NB4 (cell line): ENCODE data around the gene ZNF516.
"Not testable (repeated sequence)": the region's sequence is repeated elsewhere in the genome, so short reads cannot be mapped to it uniquely, and the experiment has no call there.

Experiments used
- DNase-seq: peaks from one replicate; pipeline ENCODE4 v3.0.0; 2010; ENCODE audit warnings: low read depth
- H3K4me3 ChIP-seq: one replicate; pipeline ENCODE4 v1.5.1; 2011; ENCODE audit warnings: mild to moderate bottlenecking, low read depth, low read length, moderate library complexity
- MYC ChIP-seq: IDR thresholded peaks from 2 replicates; pipeline ENCODE4 v1.6.1; 2011; ENCODE audit warnings: low read depth, low read length
- POLR2A ChIP-seq: IDR thresholded peaks from 2 replicates; pipeline ENCODE4 v1.6.1; 2011; ENCODE audit warnings: mild to moderate bottlenecking; ENCODE audit not compliant: insufficient read length; ENCODE audit errors: extremely low read depth
- TF ChIP-seq, protein P1 (sequence below): IDR thresholded peaks from one replicate; pipeline ENCODE4 v1.5.1; 2012; ENCODE audit warnings: low read depth, low read length
- TF ChIP-seq, protein P2 (sequence below): IDR thresholded peaks from 2 replicates; pipeline ENCODE4 v1.6.1; 2011; ENCODE audit warnings: low read depth, low read length

Gene ZNF516

DNA sequence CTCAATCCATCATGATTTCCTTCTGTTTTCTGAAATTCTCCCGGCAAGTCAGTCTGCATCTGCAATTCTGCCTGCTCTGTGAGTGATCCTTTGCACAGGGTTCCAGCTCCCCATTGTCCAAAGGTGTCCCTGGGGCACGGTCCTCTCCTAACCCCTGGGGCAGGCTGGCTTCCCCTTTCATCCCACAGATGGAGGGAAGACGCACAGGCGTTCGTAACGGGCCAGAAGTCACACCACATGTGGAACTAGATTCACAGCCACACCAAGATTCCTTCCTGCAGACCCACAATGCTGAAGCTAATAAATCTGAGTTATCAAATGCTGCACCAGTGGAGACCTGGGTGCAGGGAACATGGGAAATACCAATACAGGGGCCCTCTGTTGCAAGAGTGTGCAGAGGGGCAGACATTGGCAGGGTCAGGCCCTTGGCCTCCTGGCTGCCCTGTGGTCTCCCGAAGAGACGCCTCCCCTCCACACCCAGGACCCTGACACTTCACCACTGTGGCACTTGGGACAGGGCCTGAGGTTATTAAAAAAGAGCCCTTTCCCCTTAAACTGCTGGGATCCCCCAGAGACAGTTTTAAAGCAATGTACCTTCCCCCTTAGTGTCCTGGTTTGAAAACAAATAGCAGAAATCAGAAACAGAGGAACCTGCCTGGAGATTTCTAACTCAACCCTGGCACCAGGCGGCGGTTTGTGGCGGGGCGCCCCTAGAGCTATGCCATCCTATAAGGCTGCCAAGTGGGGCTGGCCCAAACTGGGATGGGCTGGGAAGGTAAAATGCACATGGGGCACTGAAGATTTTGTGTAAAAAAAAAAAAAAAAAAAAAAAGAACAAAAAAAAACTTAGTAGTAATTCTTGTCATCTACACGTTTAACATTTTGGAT lies 15.4 kb downstream of the ZNF516 start:
- TF ChIP-seq, protein P1, sequence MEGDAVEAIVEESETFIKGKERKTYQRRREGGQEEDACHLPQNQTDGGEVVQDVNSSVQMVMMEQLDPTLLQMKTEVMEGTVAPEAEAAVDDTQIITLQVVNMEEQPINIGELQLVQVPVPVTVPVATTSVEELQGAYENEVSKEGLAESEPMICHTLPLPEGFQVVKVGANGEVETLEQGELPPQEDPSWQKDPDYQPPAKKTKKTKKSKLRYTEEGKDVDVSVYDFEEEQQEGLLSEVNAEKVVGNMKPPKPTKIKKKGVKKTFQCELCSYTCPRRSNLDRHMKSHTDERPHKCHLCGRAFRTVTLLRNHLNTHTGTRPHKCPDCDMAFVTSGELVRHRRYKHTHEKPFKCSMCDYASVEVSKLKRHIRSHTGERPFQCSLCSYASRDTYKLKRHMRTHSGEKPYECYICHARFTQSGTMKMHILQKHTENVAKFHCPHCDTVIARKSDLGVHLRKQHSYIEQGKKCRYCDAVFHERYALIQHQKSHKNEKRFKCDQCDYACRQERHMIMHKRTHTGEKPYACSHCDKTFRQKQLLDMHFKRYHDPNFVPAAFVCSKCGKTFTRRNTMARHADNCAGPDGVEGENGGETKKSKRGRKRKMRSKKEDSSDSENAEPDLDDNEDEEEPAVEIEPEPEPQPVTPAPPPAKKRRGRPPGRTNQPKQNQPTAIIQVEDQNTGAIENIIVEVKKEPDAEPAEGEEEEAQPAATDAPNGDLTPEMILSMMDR: no peak
- TF ChIP-seq, protein P2, sequence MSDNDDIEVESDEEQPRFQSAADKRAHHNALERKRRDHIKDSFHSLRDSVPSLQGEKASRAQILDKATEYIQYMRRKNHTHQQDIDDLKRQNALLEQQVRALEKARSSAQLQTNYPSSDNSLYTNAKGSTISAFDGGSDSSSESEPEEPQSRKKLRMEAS: no peak
- TF ChIP-seq POLR2A (no peak), MYC (no peak)
- no peak overlapping the region for H3K4me3 ChIP-seq
- DNase-seq: peak; percentile 57

DNA sequence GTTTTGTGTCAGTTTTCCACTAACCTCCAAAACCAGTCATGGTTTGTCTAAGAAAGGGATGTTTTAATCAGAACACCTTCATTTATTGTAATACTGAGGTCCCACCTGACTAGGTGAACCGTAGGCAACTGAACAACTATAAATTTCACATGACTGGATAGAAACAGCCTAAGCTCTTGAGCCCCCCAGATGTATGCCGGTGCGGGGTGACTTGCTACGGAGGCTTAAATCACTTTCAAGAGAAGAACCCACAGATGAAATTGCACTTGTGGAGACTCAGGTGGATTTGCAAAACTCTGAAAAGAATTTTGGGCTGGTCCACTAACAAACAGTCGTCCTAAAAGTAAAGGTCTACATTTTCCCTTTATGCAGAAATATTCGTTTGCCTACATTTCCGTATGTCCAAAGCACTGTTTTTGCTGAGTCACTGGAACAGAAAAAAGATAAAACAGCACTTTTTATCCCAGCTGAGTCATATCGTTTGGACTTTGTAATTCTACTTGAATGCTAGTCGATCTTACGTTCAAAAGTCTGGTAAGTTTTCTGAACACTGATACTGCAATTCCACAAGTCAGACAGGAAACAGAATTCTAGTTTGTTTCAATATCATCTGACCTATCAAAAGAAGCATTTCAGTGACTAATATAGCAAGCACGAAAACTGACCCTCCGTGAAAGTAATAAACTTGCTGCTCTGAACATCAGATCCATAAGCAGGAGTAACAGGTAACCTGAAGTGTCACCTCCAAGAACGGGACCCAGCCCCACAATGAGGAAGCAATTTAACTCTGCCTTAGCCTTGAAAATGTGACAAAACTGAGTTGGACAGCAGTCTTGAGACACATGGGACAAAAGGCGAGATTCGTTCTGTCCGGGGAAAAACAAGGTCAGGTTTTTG lies 18.1 kb downstream of the ZNF516 start:
- H3K4me3 ChIP-seq: peak overlapping the region; percentile 40
- TF ChIP-seq MYC (no peak), POLR2A (no peak)
- TF ChIP-seq, protein P1: no peak
- TF ChIP-seq, protein P2: no peak; the same call in 1 of the 2 replicates
- peak; percentile 72 for DNase-seq

DNA sequence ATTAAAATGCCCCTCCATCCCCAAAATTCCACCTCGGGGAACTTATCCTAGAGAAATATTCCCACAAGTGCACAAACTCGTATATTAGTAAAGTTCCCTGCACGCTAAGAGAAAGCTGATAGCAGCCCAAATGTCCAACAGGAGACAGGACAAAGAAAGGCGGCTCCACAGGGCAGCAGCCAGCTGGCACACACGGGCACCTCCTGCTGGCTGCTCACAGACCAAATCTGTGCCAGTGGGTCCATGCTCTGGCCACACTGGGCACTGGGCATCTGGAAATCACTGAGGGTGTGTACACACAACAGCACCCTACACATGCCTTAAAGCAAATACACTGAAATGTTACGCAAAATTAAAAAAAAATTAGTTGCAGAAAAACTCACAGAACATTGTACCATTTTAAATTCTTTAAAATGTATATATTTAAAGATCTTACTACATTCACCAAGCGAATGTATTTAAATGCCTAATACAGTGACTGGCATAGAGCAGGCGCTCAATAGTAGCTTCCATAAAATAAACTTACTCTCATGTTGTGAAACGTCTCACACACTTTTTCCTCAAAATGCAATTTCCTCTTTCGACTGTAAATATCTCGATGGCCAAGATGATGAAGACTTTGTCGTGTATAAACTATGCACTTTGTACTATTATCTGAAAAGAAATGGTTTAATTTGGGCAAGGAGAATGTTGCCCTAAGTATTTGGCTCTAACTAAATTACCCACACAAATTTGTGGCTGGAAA lies 19.4 kb downstream of the ZNF516 start:
- peak overlapping the region; percentile 23 for H3K4me3 ChIP-seq
- peak; percentile 64 for DNase-seq
- TF ChIP-seq, protein P2: no peak
- TF ChIP-seq, protein P1: peak; percentile 12

DNA sequence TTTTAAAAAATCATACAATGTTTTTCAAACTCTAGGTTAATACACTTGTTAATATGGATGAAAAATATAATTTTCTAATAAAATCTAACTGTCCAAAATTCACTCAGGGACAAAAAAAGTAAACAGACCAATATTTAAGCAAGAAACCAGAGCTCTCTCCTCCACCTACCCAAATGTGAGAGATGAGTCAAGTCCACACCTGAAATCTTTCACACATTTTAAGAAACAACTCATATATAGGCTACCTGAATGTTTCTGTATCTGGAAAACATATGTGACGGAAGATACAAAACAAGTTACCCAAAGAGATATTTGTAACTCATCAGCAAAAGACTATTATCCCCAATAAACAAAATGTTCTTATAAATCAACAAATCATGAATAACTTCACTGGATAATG lies 20.2 kb downstream of the ZNF516 start:
- TF ChIP-seq, protein P2: no peak
- no peak for TF ChIP-seq POLR2A
- TF ChIP-seq MYC: no peak
- TF ChIP-seq, protein P1: no peak
- no peak for DNase-seq
- no peak overlapping the region for H3K4me3 ChIP-seq

DNA sequence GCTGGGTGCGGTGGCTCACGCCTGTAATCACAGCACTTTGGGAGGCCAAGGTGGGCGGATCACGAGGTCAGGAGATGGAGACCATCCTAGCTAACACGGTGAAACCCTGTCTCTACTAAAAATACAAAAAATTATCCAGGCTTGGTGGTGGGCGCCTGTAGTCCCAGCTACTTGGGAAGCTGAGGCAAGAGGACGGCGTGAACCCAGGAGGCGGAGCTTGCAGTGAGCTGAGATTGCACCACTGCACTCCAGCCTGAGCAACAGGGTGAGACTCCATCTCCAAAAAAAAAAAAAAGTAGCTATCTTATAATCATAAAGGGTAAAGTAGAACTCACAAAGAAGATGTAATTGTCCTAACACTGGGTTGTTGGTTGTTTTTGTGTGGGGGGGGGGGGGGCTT lies 21.5 kb downstream of the ZNF516 start:
- H3K4me3 ChIP-seq, DNase-seq: not testable (repeated sequence)
